ENCODE results near the gene PPARG. TPM values are rescaled to one million over a fixed set of nuclear protein-coding genes. Genes with fewer than 3 reads are reported as not detected.

Gene PPARG
- total and polyA plus RNA-seq, 2 of the 8 experiments (the other 6 are each of a cell fraction or from before 2014, with no cell fraction given): 0.06 TPM; not detected in 1

- Histone ChIP-seq H3K14ac (ENCODE audit: insufficient read length) (no peak overlapping the region), H3K4me2 (ENCODE audit: insufficient read depth in 1 of 2, low read depth in 2 of 2, low read length in 2 of 2) (no peak overlapping the region), H2BK120ac (replicated peaks; ENCODE audit: low read depth, low read length) (no peak overlapping the region), H3K4ac (replicated peaks; ENCODE audit: insufficient read length, low read depth, low read length) (no peak overlapping the region), H2BK12ac (ENCODE audit: low read depth, low read length) (no peak overlapping the region), H3K27me3 (replicated peaks in 1 of 4; ENCODE audit: control insufficient read depth in 3 of 4, extremely low read depth in 1 of 4, insufficient read depth in 3 of 4, low read length in 3 of 4) (no peaks in the 10 kb centered on the region), H2BK5ac (ENCODE audit: low read depth, low read length) (no peak overlapping the region), H3K36me3 (ENCODE audit: control insufficient read depth in 2 of 4, insufficient read depth in 4 of 4, low read length in 3 of 4) (no peaks in the 10 kb centered on the region), H3K56ac (replicated peaks; ENCODE audit: insufficient read length, low read depth, low read length) (no peak overlapping the region), H3K23ac (ENCODE audit: insufficient read length) (no peak overlapping the region), H3K9ac (replicated peaks in 1 of 4; ENCODE audit: extremely low read depth in 1 of 4, low read depth in 3 of 4, low read length in 3 of 4) (no peak overlapping the region), H3K18ac (ENCODE audit: extremely low read depth, low read length) (no peak overlapping the region), H3K23me2 (ENCODE audit: low read depth, low read length) (no peaks in the 10 kb centered on the region), H2AK5ac (ENCODE audit: low read depth, low read length) (no peak overlapping the region), H3K79me2 (ENCODE audit: control insufficient read depth in 1 of 2, insufficient read depth in 2 of 2, low read length in 2 of 2) (no peaks in the 10 kb centered on the region), H3K79me1 (ENCODE audit: low read depth, low read length) (no peaks in the 10 kb centered on the region), H3K4me1 (replicated peaks in 1 of 4; ENCODE audit: control insufficient read depth in 3 of 4, insufficient read depth in 4 of 4, low read length in 3 of 4) (peaks cover 0 to 4% (median 0%) of the 10 kb centered on the region in 4 experiments; a peak in 2 of 7 replicates), H4K8ac (ENCODE audit: extremely low read depth, insufficient read depth, low read length) (peak overlapping the region; percentile 31; the same call in 1 of the 2 replicates), H2BK20ac (ENCODE audit: low read length) (no peak overlapping the region), H3K4me3 (ENCODE audit: extremely low read depth in 1 of 4, insufficient read depth in 2 of 4, low read depth in 3 of 4, low read length in 4 of 4) (no peak overlapping the region), H3K9me3 (ENCODE audit: insufficient read depth in 2 of 2, low read depth in 1 of 2, low read length in 1 of 2) (no peaks in the 10 kb centered on the region), H2AFZ (ENCODE audit: low read length) (peak overlapping the region; percentile 88; the same call in 1 of the 2 replicates), H2BK15ac (ENCODE audit: low read length) (no peak overlapping the region), H4K20me1 (replicated peaks in 1 of 2; ENCODE audit: control insufficient read depth in 1 of 2, insufficient read depth in 2 of 2, low read length in 2 of 2) (no peaks in the 10 kb centered on the region), H4K5ac (ENCODE audit: insufficient read length, low read depth, low read length) (no peak overlapping the region), H3K27ac (ENCODE audit: low read depth, low read length) (no peak overlapping the region), H4K91ac (replicated peaks; ENCODE audit: insufficient read length, low read length) (no peak overlapping the region)
- POLR2A ChIA-PET (ENCODE audit: partially characterized antibody): interaction anchor here (0.8 kb wide), 1 partner anchor 20 kb away, joined by 3 read pairs; no protein-coding TSS in a partner anchor
- DNase-seq (ENCODE audit: low read depth in 1 of 2, low spot score in 2 of 2) (no peak), FAIRE-seq (no peak)
- CTCF ChIA-PET (ENCODE audit: partially characterized antibody): interaction anchor here (1.1 to 5.3 kb wide), 4 partner anchors 11 to 292 kb away, joined by 3 to 25 read pairs (median 14); no protein-coding TSS in a partner anchor
- 89% methylated on average over 6 of the region's 6 CpGs; no CpG with 5 or more reads in 1 of the 2 experiments for WGBS, 2 experiments (ENCODE audit: extremely low coverage in 1 of 2, insufficient coverage in 1 of 2, insufficient read length in 1 of 2, insufficient replicate concordance in 2 of 2, low coverage in 1 of 2, low lambda C conversion rate in 2 of 2, missing lambda C conversion rate in 1 of 2)
- TF ChIP-seq FOSL1 (IDR thresholded peaks at IDR 0.05; ENCODE audit: insufficient read depth, low read depth, low read length) (no peak), TAF1 (IDR thresholded peaks at IDR 0.05; ENCODE audit: low read depth, low read length) (no peak), EP300 (IDR thresholded peaks at IDR 0.05; ENCODE audit: borderline replicate concordance in 1 of 2, low read depth in 2 of 2, low read length in 2 of 2) (no peak), POLR2A (IDR thresholded peaks at IDR 0.05; ENCODE audit: control extremely low read depth in 1 of 2, low read depth in 2 of 2, low read length in 2 of 2) (no peak)
Observed at GRCh38 chr3:12468276-12468675, 179.4 kb downstream of the PPARG start.
